Endothelial cell of umbilical vein (primary cell): ENCODE data around the gene HECTD1.

Experiments used
- POLR2A ChIP-seq: IDR thresholded peaks from 2 replicates; pipeline ENCODE4 v1.6.1; 2012; ENCODE audit warnings: low read depth, mild to moderate bottlenecking, control low read depth, low read length
- POLR2AphosphoS5 ChIP-seq: IDR thresholded peaks from 2 replicates; pipeline ENCODE4 v1.6.1; 2012; ENCODE audit warnings: low read depth, mild to moderate bottlenecking, control low read depth, low read length, moderate library complexity; ENCODE audit not compliant: insufficient read depth
- TF ChIP-seq, protein P1 (sequence below), 2 donors: IDR thresholded peaks; 1 replicate in 1 of 2; 2 replicates in 1 of 2; pipeline ENCODE4 v1.5.1; 2011; ENCODE audit warnings: low read length in 2 of 2, mild to moderate bottlenecking in 2 of 2, moderate library complexity in 2 of 2, control low read depth in 1 of 2, inconsistent platforms in 1 of 2, low read depth in 1 of 2; ENCODE audit not compliant: insufficient read depth in 1 of 2; ENCODE audit errors: extremely low read depth in 1 of 2

DNA sequence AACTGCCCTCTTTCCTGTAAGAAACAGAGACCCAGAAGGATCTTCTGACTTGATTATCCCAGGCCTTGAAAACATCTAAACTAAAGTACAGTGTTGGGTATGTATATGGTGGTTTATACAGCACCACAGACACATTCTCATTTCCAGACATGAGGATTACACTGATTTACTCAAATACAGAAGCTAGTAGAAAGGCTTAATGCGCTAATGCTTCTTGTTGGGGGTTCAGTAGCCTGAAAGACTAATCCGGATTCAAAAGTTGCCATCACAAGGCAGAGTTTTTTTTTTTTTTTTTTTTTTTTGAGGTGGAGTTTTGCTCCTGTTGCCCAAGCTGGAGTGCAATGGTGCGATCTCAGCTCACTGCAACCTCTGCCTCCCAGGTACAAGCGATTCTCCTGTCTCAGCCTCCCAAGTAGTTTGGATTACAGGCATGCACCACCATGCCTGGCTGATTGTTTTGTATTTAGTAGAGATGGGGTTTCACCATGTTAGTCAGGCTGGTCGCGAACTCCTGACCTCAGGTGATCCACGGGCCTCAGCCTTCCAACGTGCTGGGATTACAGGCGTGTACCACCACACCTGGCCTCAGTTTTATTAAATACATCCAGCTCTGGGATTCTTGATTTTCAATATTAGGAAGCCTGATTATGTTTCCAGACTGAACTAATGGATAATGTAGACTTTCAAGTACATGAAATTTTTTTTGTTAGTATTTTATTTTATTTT, 46.3 kb upstream of the HECTD1 start:
- TF ChIP-seq POLR2A (no peak), POLR2AphosphoS5 (no peak)
- TF ChIP-seq, protein P1, sequence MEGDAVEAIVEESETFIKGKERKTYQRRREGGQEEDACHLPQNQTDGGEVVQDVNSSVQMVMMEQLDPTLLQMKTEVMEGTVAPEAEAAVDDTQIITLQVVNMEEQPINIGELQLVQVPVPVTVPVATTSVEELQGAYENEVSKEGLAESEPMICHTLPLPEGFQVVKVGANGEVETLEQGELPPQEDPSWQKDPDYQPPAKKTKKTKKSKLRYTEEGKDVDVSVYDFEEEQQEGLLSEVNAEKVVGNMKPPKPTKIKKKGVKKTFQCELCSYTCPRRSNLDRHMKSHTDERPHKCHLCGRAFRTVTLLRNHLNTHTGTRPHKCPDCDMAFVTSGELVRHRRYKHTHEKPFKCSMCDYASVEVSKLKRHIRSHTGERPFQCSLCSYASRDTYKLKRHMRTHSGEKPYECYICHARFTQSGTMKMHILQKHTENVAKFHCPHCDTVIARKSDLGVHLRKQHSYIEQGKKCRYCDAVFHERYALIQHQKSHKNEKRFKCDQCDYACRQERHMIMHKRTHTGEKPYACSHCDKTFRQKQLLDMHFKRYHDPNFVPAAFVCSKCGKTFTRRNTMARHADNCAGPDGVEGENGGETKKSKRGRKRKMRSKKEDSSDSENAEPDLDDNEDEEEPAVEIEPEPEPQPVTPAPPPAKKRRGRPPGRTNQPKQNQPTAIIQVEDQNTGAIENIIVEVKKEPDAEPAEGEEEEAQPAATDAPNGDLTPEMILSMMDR (IDR thresholded peaks at IDR 0.05; ENCODE audit: extremely low read depth in 1 of 2, insufficient read depth in 1 of 2, low read depth in 1 of 2, low read length in 2 of 2): no peak
